SKM-1 (cell line): ENCODE measurements around the gene PRKCI.
A peak's percentile ranks its signal among the peaks of the same experiment; 100 is the strongest.
"Not testable (repeated sequence)": the region's sequence is repeated elsewhere in the genome, so short reads cannot be mapped to it uniquely, and the experiment has no call there.

ENCODE experiments used
- DNase-seq: peaks from one replicate; lab custom pipeline; 2025; ENCODE audit not compliant: unreplicated experiment; lab: John Stamatoyannopoulos, UW

Gene PRKCI

DNA sequence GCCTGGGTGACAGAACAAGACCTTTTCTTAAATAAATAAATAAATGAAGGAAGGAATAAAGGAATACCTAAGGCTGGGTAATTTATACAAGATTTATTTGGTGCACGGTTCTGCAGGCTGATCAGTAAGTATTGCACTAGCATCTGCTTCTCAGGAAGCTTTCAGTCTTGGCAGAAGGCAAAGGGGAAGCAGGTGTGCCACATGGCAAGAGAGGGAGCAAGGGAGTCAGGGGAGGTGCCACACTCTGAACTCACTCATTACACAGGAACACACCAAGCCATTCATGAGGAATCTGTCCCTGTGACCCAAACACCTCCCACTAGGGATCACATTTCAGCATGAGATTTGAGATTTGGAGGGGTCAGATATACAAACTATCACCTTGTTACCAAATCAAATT is 56.4 kb downstream of the PRKCI start:
- DNase-seq = no peak

DNA sequence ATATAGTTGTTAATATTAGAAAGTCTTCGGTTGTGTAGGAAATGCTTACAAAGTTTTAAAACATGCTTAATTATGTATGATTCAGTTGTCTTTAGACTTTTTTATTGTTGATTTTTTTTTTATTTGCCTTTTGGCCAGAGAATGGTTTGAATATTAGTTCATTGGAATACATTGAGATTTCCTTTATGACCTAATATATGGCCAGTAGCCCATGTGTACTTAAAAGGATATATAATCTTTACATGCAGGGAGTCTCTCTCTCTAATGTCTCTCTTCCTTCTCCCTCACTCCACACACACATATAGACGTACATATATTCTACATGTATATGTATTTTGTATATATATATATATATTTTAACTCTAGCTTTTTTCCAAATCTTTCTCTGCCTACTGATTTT is 68.0 kb downstream of the PRKCI start:
- DNase-seq = no peak

DNA sequence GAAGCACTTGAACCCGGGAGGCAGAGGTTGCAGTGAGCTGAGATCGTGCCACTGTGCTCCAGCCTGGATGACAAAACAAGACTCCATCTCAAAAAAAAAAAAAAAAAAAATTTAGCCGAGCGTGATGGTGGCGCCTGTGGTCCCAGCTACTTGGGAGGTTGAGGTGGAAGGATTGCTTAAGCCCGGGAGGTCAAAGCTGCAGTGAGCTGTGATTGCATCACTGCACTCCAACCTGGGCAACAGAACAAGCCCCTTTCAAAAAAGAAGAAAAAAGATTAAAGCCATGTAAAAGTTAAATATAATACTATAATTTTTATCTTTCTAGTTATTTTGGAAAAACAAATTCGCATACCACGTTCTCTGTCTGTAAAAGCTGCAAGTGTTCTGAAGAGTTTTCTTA is 73.4 kb downstream of the PRKCI start:
- DNase-seq = no peak

DNA sequence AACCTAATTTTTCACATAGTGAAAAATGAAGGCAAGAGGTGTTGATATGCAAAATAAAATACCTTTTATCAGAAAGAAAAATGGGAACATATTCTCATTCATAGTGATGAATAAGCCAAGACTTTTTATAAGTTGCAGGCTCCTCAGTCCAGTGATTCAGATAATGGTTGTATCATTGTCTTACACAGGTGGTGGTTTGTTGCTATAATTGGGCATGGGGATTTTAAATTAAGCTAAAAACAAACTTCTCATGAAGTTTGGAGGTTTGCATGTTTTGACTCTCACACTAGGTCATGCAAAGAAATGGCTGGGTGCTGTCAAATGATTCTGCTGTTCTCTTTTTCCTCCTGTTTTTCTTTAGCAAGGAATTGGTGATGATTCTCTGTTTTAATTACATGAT is 74.5 kb downstream of the PRKCI start:
- DNase-seq = no peak

DNA sequence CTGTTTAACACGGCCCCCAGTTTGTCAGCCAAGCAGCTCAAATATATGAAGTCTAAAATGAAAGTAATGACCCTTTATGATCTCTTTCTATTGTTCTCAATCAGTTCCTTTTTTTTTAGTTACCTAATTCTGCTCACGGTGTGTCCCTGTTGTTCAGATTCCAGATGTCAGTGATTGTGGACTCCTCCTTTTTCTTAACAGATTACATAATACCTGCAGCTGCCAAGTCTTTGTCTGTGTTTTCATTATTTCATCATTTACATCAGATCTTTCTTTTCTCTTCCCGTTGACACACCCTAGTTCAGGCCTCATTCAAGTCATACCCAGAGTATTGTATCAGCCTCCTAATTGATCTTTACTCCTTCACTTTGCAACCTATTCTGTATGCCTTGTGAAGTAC is 79.2 kb downstream of the PRKCI start:
- peak; percentile 26 for DNase-seq

DNA sequence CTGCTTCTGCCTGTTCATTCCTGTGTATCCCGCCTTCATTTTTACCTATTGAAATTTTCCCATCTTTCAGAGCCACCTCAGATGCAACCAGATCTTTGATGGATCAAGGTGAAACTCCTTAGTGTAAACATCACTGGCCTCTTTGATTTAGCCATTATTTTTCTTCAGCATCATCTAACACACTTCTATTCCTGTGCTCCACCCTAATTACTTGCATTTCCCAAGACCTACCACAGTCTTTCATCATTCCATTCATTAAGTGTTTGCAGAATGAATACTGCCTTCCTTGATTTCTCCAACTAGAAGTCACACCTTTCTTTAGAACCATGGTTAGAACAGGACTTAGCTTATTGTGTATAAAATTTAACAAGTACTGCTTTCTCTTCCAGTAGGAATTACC is 79.8 kb downstream of the PRKCI start:
- DNase-seq = no peak

DNA sequence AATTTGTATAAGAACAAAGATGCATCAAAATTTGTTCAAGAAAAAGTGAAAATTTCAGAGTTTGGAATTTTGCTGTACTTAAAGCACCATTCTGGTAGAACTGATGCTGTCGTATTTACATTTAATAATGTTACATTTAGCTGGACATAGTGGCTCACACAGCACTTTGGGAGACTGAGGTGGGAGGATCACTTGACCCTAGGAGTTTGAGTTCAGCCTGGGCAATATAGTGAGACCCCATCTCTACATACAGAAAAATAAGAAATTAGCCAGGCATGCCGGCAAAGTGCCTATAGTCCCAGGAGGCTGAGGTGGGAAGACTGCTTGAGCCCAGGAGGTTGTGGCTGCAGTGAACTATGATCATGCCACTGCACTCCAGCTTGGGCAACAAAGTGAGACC is 83.8 kb downstream of the PRKCI start:
- no peak for DNase-seq

DNA sequence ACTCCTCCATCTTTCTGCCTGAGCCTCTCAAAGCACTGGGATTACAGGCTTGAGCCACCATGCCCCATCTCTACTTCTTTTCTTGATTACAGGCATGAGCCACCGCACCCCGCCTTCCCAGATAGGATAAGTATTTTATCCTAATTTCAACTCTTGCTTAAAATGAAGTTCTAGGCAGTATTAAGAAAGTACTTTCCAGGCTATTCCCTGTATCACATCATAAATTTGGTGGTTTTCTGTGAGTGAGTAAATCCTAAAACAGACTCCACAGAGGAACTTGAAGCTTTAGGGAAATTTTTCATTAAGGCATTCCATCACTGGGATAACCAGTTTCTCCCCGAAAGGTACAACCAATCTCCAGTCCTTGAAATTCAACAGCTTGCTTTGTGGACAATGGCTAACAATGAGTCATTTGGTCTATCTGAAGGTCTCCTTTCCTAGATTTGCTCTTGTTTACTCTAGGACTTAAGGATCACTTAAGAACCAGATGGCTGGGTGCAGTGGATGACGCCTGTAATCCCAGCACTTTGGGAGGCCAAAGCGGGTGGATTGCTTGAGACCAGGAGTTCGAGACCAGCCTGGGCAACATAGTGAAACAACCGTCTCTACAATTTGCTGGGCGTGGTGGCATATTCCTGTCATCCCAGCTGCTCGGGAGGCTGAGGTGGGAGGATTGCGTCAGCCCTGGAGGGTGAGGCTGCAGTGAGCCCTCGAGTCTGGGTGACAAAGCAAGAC is 85.6 kb downstream of the PRKCI start:
- no peak for DNase-seq

DNA sequence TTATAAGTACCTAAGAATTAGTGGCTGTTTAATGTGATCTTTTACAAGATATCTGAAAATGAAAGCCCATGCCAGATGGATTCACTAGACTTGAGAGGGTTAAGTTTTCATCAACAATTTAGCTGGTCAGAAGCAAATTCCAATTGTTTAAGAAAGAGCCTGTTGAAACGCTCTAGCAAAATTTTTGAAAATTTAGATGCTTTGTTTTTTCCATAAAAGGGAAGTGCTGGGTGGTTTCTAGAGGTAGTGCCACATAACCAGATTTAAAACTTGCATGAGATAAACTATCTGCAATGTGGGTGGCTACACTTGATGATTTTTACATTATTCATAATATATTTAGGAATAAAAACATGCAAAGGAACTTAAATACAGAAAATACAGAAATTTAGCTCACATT is 86.8 kb downstream of the PRKCI start:
- DNase-seq = no peak

DNA sequence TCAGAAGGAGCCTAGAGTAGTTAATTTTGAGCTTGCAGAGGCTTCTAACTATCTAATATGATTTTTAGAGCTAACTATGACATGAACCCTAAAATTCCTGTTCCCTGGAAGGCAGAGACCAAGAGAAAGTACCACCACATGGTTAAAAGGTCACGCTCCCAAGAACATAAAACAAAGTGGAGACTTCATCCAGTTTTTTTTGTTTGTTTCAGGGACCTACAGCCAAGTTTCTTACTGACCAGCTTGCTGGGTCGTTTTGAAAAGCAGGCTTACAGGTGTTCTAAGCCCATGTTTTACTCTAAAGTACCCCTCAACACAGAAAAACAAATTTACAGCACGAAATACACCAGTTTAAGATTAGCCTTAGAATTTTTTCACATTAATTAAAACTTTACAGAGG is 95.7 kb downstream of the PRKCI start:
- no peak for DNase-seq

DNA sequence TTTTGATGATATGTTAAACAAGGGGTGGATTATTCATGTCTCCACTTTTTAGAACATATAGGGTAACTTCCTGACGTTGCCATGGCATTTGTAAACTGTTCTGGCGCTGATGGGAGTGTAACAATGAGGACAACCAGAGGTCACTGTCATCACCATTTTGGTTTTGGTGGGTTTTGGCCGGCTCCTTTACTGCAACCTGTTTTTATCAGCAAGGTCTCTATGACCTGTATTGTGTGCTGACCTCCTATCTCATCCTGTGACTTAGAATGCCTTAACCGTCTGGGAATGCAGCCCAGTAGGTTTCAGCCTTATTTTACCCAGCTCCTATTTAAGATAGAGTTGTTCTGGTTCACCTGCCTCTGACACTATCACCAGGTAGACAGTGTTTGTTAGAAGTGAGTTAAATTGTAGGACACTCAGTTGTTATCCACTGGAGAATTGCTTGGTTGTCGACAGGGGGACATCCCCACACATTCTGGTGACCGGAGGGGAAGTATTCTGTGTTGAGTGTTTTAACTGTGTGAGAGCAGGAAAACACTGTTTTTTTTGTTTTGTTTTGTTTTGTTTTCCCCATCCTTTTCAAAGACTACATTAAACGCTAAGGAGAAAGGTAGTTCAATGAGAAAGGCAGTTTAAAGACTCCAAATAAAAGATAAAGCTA is 98.4 kb downstream of the PRKCI start:
- no peak for DNase-seq

DNA sequence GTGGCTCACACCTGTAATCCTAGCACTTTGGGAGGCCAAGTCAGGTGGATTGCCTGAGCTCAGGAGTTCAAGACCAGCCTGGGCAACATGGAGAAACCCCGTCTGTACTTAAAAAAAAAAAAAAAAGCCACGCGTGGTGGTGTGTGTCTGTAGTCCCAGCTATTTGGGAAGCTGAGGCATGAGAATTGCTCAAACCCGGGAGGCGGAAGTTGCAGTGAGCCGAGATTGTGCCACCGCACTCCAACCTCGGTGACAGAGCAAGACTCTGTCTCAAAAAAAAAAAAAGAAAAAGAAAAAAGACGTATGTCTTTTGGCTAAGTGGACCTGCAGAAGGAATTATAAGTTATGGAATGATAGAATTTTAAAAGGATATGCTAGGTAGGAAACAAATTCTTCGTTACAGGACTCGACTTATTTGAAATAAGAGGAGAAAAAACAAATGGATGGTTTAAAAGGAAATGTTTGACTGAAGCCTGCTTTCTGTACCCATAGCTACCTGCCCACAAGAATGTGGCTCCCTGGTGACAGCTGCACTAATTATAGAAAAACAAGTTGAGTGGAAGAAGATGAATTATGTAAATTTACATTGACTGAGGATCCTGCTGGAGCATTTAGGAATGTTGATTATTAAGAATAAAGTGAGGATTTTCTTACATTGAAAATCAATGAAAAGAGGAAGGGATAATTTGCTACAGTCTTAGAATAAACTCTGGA is 99.3 kb downstream of the PRKCI start:
- peak; percentile 19 for DNase-seq

DNA sequence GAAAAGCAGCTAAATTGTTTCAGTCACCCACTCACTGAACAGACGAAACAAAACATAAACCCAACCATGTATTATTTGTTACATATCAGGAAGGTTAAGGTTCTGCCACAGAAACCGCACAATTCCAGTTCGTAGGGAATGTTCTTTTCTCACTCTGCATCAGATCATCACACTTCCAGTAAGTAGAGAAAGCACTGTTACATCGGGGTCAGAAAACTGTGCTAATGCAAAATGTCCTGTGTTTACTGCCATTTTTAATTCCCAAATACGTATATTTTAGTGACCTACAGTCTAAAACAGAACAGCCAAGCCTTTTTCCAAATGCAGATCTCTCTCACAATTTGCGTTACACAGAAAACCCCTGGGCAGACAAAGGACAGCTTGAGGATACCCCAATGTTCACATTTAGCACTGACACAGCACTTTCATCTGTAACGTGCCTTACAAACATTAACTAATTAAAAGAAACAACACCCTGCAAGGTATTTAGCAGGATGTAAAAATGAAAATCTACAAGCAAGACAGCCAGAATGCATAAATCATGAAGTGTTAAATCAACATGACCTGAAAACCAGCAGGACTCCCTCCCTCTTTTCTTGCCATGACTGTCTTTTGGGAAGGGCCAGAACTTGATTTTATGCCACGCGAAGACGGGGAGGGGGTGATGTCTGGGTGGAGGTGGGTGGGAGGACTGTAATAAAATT is 100.5 kb downstream of the PRKCI start:
- no peak for DNase-seq

DNA sequence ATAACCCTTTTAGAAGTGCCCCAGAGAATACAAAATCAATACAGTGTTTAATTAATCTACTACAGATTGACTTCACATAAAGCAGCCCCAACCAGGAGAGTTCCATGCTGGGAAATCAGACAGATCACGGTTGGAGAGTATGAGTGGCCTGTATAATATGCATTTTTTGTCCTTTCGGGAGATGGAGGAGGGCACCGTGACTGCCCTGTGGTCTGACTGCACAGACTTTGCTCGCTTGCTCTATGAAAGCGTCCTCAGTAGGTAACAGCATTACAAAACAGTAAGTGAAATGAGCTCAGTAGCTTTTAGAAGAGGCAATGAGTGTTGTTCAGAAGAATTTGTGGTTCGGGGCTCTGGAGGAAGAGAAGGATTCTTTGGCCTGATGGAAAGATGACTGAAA is 101.1 kb downstream of the PRKCI start:
- no peak for DNase-seq

DNA sequence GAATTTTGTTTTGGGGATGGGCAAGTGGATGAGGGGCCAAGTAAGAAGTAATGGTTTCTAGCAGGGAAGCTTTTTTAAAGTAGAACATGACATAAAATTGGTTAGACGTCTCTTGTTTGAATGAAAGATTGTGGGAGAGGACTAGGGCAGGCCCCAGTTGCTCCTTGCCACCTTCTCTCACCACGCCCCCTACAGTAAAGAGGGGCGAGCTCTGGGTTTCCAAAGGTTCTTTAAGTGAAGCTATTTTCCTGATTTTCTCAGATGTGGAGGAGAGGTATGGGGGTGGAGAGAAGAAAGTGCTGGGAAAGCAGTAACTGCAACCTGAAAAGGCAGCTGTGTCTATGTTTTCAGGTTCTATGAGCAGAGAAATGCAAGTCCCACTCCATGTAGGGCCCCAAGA is 102.7 kb downstream of the PRKCI start:
- DNase-seq = no peak

DNA sequence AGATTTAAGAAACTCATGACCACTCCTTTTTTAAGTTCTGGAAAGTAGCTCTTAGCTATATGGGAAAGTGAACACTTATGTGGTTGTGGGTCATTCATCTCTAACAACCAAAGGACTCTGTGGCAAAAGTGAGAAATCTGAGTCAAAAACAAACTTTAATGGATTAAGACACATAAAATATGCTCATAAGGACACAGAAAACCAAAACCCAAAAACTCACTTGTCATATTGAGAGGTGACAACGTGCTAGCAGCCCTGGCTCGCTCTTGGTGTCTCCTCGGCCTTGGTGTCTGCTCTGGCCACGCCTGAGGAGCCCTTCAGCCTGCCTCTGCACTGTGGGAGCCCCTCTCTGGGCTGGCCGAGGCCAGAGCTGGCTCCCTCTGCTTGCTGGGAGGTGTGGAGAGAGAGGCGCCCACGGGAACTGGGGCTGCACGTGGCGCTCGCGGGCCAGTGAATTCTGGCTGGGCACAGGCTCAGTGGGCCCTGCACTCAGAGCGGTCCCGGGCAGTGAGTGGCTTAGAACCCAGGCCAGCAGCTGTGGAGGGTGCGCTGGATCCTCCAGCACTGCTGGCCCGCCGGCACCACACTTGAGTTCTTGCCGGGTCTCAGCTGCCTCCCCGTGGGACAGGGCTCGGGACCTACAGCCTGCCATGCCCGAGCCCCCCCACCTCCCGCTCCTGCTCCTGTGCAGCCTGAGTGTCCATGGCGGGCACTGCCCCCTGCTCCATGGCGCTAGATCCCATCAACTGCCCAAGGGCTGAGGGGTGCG is 105.0 kb downstream of the PRKCI start:
- no peak for DNase-seq

DNA sequence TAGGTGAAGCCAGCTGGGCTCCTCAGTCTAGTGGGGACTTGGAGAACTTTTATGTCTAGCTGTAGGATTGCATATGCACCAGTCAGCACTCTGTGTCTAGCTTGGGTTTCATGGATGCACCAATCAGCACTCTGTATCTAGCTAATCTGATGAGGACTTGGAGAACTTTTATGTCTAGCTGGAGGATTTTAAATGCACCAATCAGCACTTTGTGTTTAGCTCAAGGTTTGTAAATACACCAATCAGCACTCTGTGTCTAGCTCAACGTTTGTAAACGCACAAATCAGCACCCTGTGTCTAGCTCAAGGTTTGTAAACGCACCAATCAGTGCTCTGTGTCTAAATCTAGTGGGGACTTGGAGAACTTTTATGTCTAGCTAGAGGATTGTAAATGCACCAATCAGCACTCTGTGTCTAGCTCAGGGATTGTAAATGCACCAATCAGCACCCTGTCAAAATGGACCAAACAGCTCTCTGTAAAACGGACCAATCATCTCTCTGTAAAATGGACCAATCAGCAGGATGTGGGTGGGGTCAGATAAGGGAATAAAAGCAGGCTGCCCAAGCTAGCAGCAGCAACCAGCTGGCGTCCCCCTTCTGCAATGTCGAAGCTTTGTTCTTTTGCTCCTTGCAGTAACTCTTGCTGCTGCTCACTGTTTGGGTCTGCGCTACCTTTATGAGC is 105.8 kb downstream of the PRKCI start:
- not testable (repeated sequence) for DNase-seq

DNA sequence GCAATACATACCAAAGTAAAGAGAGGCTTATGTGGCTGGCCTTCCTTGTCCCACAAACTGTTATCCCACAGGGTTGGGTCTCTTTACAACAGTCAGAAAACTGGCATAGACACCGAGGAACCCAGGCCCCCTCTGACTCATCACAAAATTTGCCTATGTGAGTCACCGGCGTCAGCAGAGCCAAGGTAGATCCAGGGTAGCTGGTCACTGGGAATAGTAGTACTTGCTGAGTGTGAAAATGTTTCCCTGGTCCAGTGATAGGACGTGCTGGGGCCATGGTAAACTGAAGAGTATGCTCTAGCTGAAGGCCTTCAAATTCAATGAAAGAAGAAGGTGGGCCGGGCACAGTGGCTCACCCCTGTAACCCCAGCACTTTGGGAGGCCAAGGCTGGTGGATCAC is 108.1 kb downstream of the PRKCI start:
- no peak for DNase-seq

DNA sequence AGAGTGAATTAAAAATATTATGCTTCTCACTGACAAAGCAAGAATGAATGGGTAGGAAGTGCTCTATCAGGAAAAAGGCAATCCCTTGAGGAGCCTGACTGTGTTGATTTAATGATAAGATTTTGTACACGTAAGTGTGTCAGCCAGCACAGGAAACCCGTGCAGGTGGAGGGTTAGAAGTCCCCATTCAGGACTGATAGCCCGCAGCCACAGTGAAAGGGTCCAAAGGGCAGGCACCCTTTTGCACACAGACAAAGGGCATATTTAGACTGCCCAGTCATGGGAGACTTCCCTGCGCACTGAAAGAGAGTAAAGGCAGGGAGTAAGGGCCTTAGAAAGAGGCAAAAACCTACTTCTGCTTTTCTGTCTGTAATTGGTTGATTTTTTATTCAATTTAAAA is 108.9 kb downstream of the PRKCI start:
- no peak for DNase-seq

DNA sequence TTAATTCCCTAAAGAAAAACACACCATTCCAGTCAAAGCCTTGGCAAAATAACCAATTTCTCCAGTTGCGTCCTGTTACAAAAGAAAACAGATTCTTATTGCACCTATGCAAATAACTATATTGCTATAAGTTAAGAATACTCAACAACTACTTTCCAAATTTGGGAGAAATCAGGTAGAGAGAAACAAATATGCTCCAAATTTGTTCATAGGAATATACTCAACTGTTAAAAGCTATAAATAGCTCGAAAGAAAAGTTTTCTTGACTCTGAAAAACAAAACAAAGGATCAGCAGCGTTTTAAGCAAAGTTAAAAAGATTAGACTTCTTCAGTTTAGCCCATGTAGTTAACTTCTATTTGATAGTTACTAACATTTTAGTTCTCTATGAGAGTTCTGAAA is 115.2 kb downstream of the PRKCI start:
- DNase-seq = no peak
